Suprapubic skin (tissue), 4 donors: ENCODE results near the gene KIF6. TPM values are rescaled to one million over a fixed set of nuclear protein-coding genes. Genes with fewer than 3 reads are reported as not detected.

Experiments
- DNase-seq, 2 donors: peaks; one replicate each; pipeline ENCODE4 v3.0.0-alpha.2; 2019; ENCODE audit warnings: low spot score in 2 of 2
- H3K27ac ChIP-seq: fragments of 200-600 bp; sonication (generic); one replicate; pipeline ENCODE4 v1.5.1; 2019
- H3K27me3 ChIP-seq: fragments of 200-600 bp; sonication (generic); one replicate; pipeline ENCODE4 v1.5.1; 2019
- H3K36me3 ChIP-seq: fragments of 200-600 bp; sonication (generic); one replicate; pipeline ENCODE4 v1.5.1; 2019
- H3K4me1 ChIP-seq: fragments of 200-600 bp; sonication (generic); one replicate; pipeline ENCODE4 v1.5.1; 2019
- H3K4me3 ChIP-seq: fragments of 200-600 bp; sonication (generic); one replicate; pipeline ENCODE4 v1.5.1; 2019; ENCODE audit warnings: mild to moderate bottlenecking
- H3K9me3 ChIP-seq: fragments of 200-600 bp; sonication (generic); one replicate; pipeline ENCODE4 v1.5.1; 2019
- CTCF ChIP-seq, 2 donors: fragments of 200-600 bp in 1 of 2; fragments of 450-650 bp in 1 of 2; sonication (generic) in 1 of 2; IDR thresholded peaks; one replicate each; pipeline ENCODE4 v1.5.1; 2016 to 2019; ENCODE audit warnings: antibody characterized with exemption in 2 of 2, mild to moderate bottlenecking in 1 of 2, moderate library complexity in 1 of 2
- EP300 ChIP-seq: sonication (generic); formaldehyde crosslinking; IDR thresholded peaks from one replicate; pipeline ENCODE4 v1.6.1; 2017; ENCODE audit warnings: antibody characterized with exemption
- POLR2A ChIP-seq, 2 donors: fragments of 450-650 bp; IDR thresholded peaks; one replicate each; pipeline ENCODE4 v1.6.1; 2017; ENCODE audit warnings: antibody characterized with exemption in 2 of 2, mild to moderate bottlenecking in 2 of 2, moderate library complexity in 2 of 2
- POLR2AphosphoS5 ChIP-seq, 3 donors: sonication (generic); formaldehyde crosslinking; IDR thresholded peaks; one replicate each; pipeline ENCODE4 v1.6.1; 2017; ENCODE audit warnings: antibody characterized with exemption in 3 of 3
- WGBS: methylation state at CpG from one replicate; pipeline ENCODE4 v1.1.5; 2018; 5-methylcytosine and 5-hydroxymethylcytosine counted together
- total RNA-seq, 4 donors: library from RNA; depleted of rRNA; stranded (reverse); fragments of >200 nt; gene quantifications; one replicate each; pipeline ENCODE4 v1.1.0, GENCODE V29; 2016

KIF6 gene
- total RNA-seq, 4 donors from 2014 or later, result 0.18 to 1.1 TPM; not detected in 2

DNA sequence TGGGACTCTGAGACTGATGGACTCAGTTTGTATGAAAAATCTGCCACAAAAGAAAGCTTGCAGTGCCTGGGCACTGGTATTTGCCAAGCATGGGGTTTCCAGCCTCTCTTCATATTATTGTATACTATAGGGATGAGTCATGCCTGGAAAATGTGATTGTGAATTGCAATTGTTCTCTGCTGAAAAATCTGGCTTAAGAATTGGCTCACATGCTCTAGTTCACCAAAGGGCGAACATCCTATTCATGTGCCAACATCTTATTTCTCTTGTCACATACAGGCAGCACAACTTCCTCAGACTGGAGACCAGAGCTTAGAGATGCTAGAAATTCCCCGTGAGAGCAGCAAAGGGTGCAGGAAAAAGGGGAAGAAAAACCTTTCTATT lies 299.1 kb downstream of the KIF6 start:
- no peaks in the 10 kb centered on the region for H3K9me3 ChIP-seq
- peaks cover 56% of the 10 kb centered on the region for H3K4me1 ChIP-seq
- no peaks in the 10 kb centered on the region for H3K36me3 ChIP-seq
- TF ChIP-seq POLR2A (IDR thresholded peaks at IDR 0.05) (no peak), POLR2AphosphoS5 (IDR thresholded peaks at IDR 0.05) (peak in 1 of 3 donors; percentile 23), EP300 (no peak), CTCF (IDR thresholded peaks at IDR 0.05) (no peak)
- no peak for DNase-seq
- no peak overlapping the region for H3K4me3 ChIP-seq
- no peaks in the 10 kb centered on the region for H3K27me3 ChIP-seq
- H3K27ac ChIP-seq, result peak overlapping the region; percentile 68
- WGBS, result 35% methylated on average over 2 of the region's 2 CpGs

- WGBS, result 44% methylated on average over 6 of the region's 6 CpGs
- H3K4me1 ChIP-seq, result peaks cover 54% of the 10 kb centered on the region
- H3K4me3 ChIP-seq, result no peak overlapping the region
- TF ChIP-seq CTCF (IDR thresholded peaks at IDR 0.05) (no peak), POLR2AphosphoS5 (IDR thresholded peaks at IDR 0.05) (no peak), EP300 (no peak), POLR2A (IDR thresholded peaks at IDR 0.05) (no peak)
- DNase-seq, result no peak
- peak overlapping the region; percentile 68 for H3K27ac ChIP-seq
- H3K36me3 ChIP-seq, result no peaks in the 10 kb centered on the region
- H3K27me3 ChIP-seq, result no peaks in the 10 kb centered on the region
- no peaks in the 10 kb centered on the region for H3K9me3 ChIP-seq
Measured at GRCh38 chr6:39425346-39426072, 299.7 kb downstream of the KIF6 start.

- WGBS, result 79% methylated on average over 3 of the region's 3 CpGs
- DNase-seq, result no peak
- peak overlapping the region; percentile 68 for H3K27ac ChIP-seq
- no peak overlapping the region for H3K4me3 ChIP-seq
- no peaks in the 10 kb centered on the region for H3K27me3 ChIP-seq
- no peaks in the 10 kb centered on the region for H3K36me3 ChIP-seq
- no peaks in the 10 kb centered on the region for H3K9me3 ChIP-seq
- TF ChIP-seq CTCF (IDR thresholded peaks at IDR 0.05) (no peak), POLR2A (IDR thresholded peaks at IDR 0.05) (no peak), EP300 (no peak), POLR2AphosphoS5 (IDR thresholded peaks at IDR 0.05) (no peak)
- H3K4me1 ChIP-seq, result peaks cover 54% of the 10 kb centered on the region
Measured at GRCh38 chr6:39424831-39425230, 300.4 kb downstream of the KIF6 start.

DNA sequence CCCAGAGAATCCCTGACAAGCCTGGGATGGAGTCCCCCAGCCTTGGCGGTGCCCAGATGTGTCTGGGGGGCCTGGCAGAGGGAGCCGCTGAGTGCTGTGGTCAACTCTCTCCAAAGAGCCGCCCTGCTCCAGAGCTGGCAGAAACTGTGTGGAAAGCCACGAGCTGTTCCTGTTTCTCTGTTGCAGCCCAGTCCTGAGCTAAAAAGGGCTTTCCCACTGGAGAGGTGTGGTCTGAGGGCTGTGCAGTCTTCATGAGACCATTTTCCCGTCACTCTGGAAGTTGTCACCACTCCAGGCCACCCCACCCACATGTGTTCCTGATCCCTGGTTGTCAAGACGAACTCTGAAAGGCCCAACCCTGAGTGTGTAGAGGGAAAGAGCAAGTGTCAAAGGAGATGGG lies 303.0 kb downstream of the KIF6 start:
- no peaks in the 10 kb centered on the region for H3K36me3 ChIP-seq
- WGBS, result 32% methylated on average over 6 of the region's 6 CpGs
- H3K4me3 ChIP-seq, result no peak overlapping the region
- peak overlapping the region; percentile 82 for H3K27ac ChIP-seq
- TF ChIP-seq EP300 (no peak), POLR2AphosphoS5 (IDR thresholded peaks at IDR 0.05) (peak in 1 of 3 donors; percentile 16)
- peaks cover 45% of the 10 kb centered on the region for H3K4me1 ChIP-seq
- H3K27me3 ChIP-seq, result no peaks in the 10 kb centered on the region
- no peaks in the 10 kb centered on the region for H3K9me3 ChIP-seq
- peak; percentile 87 to 88 for DNase-seq

GRCh38 chr6:39421383-39422225 lies 303.6 kb downstream of the KIF6 start:
- no peak for DNase-seq
- H3K36me3 ChIP-seq, result no peaks in the 10 kb centered on the region
- no peak overlapping the region for H3K4me3 ChIP-seq
- peak overlapping the region; percentile 82 for H3K27ac ChIP-seq
- no peaks in the 10 kb centered on the region for H3K9me3 ChIP-seq
- 73% methylated on average over 11 of the region's 11 CpGs for WGBS
- no peaks in the 10 kb centered on the region for H3K27me3 ChIP-seq
- peaks cover 45% of the 10 kb centered on the region for H3K4me1 ChIP-seq
- TF ChIP-seq EP300 (no peak), CTCF (IDR thresholded peaks at IDR 0.05) (no peak), POLR2AphosphoS5 (IDR thresholded peaks at IDR 0.05) (no peak), POLR2A (IDR thresholded peaks at IDR 0.05) (no peak)
